HL-60 (cell line): ENCODE data around the gene PLEKHG4B.

Experiments
- DNase-seq, 2 experiments: peaks; one replicate each; pipeline ENCODE4 v3.0.0-alpha.2; 2010 to 2020; ENCODE audit warnings: low read depth in 1 of 2, low spot score in 1 of 2
- H3K27ac ChIP-seq: fragments of 250-450 bp; sonication (Bioruptor Pico); replicated peaks from 2 replicates; pipeline ENCODE4 v1.5.1; 2020; ENCODE audit warnings: mild to moderate bottlenecking, moderate library complexity
- H3K27me3 ChIP-seq: fragments of 250-450 bp; sonication (Bioruptor Pico); 2 replicates; pipeline ENCODE4 v1.5.1; 2021; ENCODE audit warnings: mild to moderate bottlenecking, moderate library complexity; ENCODE audit not compliant: insufficient read depth, poor library complexity, severe bottlenecking
- H3K4me3 ChIP-seq: replicated peaks from 2 replicates; pipeline ENCODE4 v1.5.1; 2011; ENCODE audit warnings: mild to moderate bottlenecking, control low read depth, low read length; ENCODE audit not compliant: insufficient read depth
- CTCF ChIP-seq: IDR thresholded peaks from one replicate; pipeline ENCODE4 v1.5.1; 2011; ENCODE audit warnings: low read length, control low read depth, inconsistent platforms; ENCODE audit not compliant: insufficient read depth
- GABPA ChIP-seq: IDR thresholded peaks from 2 replicates; pipeline ENCODE4 v1.6.1; 2012; ENCODE audit warnings: low read depth
- POLR2AphosphoS5 ChIP-seq: IDR thresholded peaks from 2 replicates; pipeline ENCODE4 v1.6.1; 2012; ENCODE audit warnings: low read depth
- REST ChIP-seq: IDR thresholded peaks from 2 replicates; pipeline ENCODE4 v1.6.1; 2012; ENCODE audit warnings: low read depth; ENCODE audit not compliant: insufficient replicate concordance
- SPI1 ChIP-seq: IDR thresholded peaks from 2 replicates; pipeline ENCODE4 v1.6.1; 2012; ENCODE audit warnings: low read depth, mild to moderate bottlenecking, borderline replicate concordance

Gene PLEKHG4B

GRCh38 chr5:200985-201384, 109.0 kb downstream of the PLEKHG4B start:
- TF ChIP-seq CTCF, result no peak
- no peak for TF ChIP-seq REST
- no peak for TF ChIP-seq POLR2AphosphoS5
- TF ChIP-seq SPI1, result no peak
- no peak for TF ChIP-seq GABPA
- Histone ChIP-seq H3K4me3 (no peak overlapping the region), H3K27me3 (no peaks in the 10 kb centered on the region), H3K27ac (no peak overlapping the region)
- DNase-seq, result no peak

DNA sequence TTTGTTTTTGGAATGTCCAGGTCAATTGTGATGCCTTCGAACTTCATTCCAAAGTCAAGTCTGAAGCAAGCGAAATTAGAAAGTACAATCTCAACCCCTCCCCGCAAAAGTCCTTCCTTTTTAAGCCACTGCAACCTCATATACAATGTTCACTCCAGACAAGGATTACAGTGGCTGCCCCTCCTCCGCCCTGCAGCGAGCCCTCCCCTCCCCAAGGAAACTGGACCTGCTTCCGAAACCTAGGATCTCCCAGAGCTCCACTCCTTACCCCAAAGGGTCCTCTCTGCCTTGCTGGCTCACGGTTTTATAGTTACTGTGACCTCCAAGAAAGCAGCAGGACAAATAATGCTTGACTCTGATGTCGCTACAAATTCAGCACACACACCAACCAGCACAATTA, 109.7 kb downstream of the PLEKHG4B start:
- no peak overlapping the region for H3K4me3 ChIP-seq
- no peak overlapping the region for H3K27ac ChIP-seq
- DNase-seq, result no peak
- no peaks in the 10 kb centered on the region for H3K27me3 ChIP-seq
- TF ChIP-seq REST (no peak), CTCF (no peak), GABPA (no peak), POLR2AphosphoS5 (no peak), SPI1 (no peak)

DNA sequence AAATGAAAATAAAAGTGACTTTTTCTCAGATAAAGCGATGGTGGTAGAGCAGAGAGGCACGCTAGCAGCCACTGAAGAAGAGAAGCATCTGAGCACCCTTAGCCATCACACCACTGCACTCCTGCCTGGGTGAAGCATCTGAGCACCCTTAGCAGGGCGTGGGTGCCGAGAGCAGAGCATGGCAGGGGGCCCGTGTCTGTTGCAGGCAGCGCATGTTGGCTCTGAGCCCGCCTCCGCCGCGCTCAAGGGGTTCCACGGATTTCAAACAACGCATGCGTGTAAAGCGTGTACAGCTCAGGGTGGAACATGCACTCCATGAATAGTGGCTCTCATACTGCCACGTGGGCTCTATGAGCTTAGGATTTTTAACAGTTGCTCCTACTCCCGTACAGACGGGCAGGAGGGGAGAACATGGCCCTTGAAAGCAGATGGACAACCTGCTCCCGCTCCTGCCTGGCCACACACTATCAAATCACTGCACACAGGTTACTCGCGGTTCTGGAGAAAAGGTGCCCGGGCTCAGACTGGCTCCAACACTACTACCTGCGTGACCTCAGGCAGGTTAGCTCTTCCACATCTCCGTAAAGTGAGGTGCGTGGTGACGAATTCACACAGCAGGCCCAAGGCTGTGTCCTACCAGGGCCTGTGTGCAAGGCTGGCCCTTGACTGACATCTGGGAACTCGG, 111.4 kb downstream of the PLEKHG4B start:
- no peak for DNase-seq
- TF ChIP-seq SPI1 (no peak), REST (no peak), GABPA (no peak), POLR2AphosphoS5 (no peak), CTCF (no peak)
- H3K4me3 ChIP-seq, result no peak overlapping the region
- H3K27me3 ChIP-seq, result no peaks in the 10 kb centered on the region
- H3K27ac ChIP-seq, result no peak overlapping the region
